WERI-Rb-1 (cell line): Measurements from ENCODE around the gene HRK.

Experiments
- DNase-seq: peaks from one replicate; pipeline ENCODE4 v3.0.0-alpha.2; 2020
- H3K27ac ChIP-seq: fragments of 250-450 bp; sonication (Bioruptor Pico); 2 replicates; pipeline ENCODE4 v1.5.1; 2020; ENCODE audit warnings: mild to moderate bottlenecking, moderate library complexity
- H3K27me3 ChIP-seq: fragments of 250-450 bp; sonication (Bioruptor Pico); 2 replicates; pipeline ENCODE4 v1.5.1; 2021; ENCODE audit warnings: mild to moderate bottlenecking, low read depth, moderate library complexity; ENCODE audit not compliant: insufficient read depth, severe bottlenecking
- H3K36me3 ChIP-seq: fragments of 250-450 bp; sonication (Bioruptor Pico); 2 replicates; pipeline ENCODE4 v1.5.1; 2020; ENCODE audit warnings: mild to moderate bottlenecking, moderate library complexity
- H3K4me3 ChIP-seq: 2 replicates; pipeline ENCODE4 v1.5.1; 2011; ENCODE audit warnings: low read depth, mild to moderate bottlenecking, control low read depth, low read length
- H3K9me3 ChIP-seq: fragments of 250-450 bp; sonication (Bioruptor Pico); 2 replicates; pipeline ENCODE4 v1.5.1; 2021; ENCODE audit warnings: mild to moderate bottlenecking, moderate library complexity; ENCODE audit not compliant: severe bottlenecking
- TF ChIP-seq, protein P1 (sequence below): IDR thresholded peaks from 2 replicates; pipeline ENCODE4 v1.5.1; 2011; ENCODE audit warnings: low read depth, mild to moderate bottlenecking, control low read depth, inconsistent platforms, low read length

Gene HRK

GRCh38 chr12:116894913-116895312 is 13.7 kb upstream of the HRK start:
- Histone ChIP-seq H3K27ac (no peak overlapping the region), H3K4me3 (no peak overlapping the region), H3K9me3 (peaks cover 2% of the 10 kb centered on the region), H3K36me3 (no peaks in the 10 kb centered on the region), H3K27me3 (no peaks in the 10 kb centered on the region)
- no peak for DNase-seq
- TF ChIP-seq, protein P1, sequence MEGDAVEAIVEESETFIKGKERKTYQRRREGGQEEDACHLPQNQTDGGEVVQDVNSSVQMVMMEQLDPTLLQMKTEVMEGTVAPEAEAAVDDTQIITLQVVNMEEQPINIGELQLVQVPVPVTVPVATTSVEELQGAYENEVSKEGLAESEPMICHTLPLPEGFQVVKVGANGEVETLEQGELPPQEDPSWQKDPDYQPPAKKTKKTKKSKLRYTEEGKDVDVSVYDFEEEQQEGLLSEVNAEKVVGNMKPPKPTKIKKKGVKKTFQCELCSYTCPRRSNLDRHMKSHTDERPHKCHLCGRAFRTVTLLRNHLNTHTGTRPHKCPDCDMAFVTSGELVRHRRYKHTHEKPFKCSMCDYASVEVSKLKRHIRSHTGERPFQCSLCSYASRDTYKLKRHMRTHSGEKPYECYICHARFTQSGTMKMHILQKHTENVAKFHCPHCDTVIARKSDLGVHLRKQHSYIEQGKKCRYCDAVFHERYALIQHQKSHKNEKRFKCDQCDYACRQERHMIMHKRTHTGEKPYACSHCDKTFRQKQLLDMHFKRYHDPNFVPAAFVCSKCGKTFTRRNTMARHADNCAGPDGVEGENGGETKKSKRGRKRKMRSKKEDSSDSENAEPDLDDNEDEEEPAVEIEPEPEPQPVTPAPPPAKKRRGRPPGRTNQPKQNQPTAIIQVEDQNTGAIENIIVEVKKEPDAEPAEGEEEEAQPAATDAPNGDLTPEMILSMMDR: no peak

GRCh38 chr12:116892349-116893140 is 11.3 kb upstream of the HRK start:
- H3K4me3 ChIP-seq: no peak overlapping the region
- H3K9me3 ChIP-seq: peaks cover 2% of the 10 kb centered on the region
- H3K36me3 ChIP-seq: no peaks in the 10 kb centered on the region
- TF ChIP-seq, protein P1: no peak
- no peaks in the 10 kb centered on the region for H3K27me3 ChIP-seq
- no peak for DNase-seq
- no peak overlapping the region for H3K27ac ChIP-seq

DNA sequence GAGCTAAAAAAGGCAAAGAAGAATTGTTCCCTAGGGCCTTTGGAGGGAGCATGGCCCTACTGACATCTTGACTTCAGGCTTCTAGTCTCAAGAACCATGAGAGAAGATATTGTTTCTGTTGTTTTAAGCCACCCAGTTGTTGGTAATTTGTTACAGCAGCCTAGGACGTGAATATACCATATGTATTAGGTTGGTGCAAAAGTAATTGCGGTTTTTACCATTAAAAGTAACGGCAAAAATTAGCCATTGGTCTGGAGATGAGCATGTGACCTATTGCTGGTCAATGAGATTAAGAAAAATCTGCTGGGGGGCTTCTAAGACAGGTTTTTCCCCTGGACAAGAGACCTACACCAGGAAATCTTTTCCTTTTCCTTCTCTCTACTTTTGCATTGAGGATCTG is 9.8 kb upstream of the HRK start:
- H3K36me3 ChIP-seq: no peaks in the 10 kb centered on the region
- TF ChIP-seq, protein P1: no peak
- peaks cover 2% of the 10 kb centered on the region for H3K9me3 ChIP-seq
- H3K27ac ChIP-seq: no peak overlapping the region
- DNase-seq: no peak
- no peak overlapping the region for H3K4me3 ChIP-seq
- H3K27me3 ChIP-seq: no peaks in the 10 kb centered on the region

DNA sequence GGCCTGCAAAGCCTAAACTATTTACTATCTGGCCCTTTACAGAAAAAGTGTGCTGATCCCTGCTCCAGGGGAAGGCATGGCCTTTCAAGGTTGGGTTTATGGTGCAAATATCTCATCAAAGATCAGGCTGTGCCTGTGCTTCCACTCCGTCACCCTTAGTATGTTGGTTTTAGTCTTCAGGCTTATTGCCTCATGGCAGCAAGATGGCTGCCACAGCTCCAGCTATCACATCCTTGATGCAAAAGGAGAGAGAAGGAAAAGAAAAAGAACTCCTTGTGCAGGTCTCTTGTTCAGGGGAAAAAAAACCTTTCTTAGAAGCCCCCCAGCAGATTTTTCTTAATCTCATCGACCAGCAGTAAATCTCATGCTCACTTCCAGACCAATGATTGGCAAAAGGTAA is 9.1 kb upstream of the HRK start:
- no peaks in the 10 kb centered on the region for H3K36me3 ChIP-seq
- no peak overlapping the region for H3K4me3 ChIP-seq
- DNase-seq: no peak
- H3K27ac ChIP-seq: no peak overlapping the region
- TF ChIP-seq, protein P1: no peak
- H3K27me3 ChIP-seq: no peaks in the 10 kb centered on the region
- H3K9me3 ChIP-seq: peaks cover 2% of the 10 kb centered on the region

GRCh38 chr12:116887897-116888296 is 6.7 kb upstream of the HRK start:
- H3K9me3 ChIP-seq: peaks cover 2% of the 10 kb centered on the region
- TF ChIP-seq, protein P1: no peak
- H3K27ac ChIP-seq: no peak overlapping the region
- no peaks in the 10 kb centered on the region for H3K36me3 ChIP-seq
- no peak for DNase-seq
- no peak overlapping the region for H3K4me3 ChIP-seq
- H3K27me3 ChIP-seq: no peaks in the 10 kb centered on the region

- Histone ChIP-seq H3K4me3 (no peak overlapping the region), H3K9me3 (peaks cover 2% of the 10 kb centered on the region), H3K27ac (no peak overlapping the region), H3K36me3 (no peaks in the 10 kb centered on the region), H3K27me3 (peaks cover 6% of the 10 kb centered on the region)
- no peak for DNase-seq
- TF ChIP-seq, protein P1: no peak
These were observed 6.0 kb upstream of the HRK start for GRCh38 chr12:116887244-116887643.
